Femur (tissue), 1 donor: ENCODE results near the gene ROBO1.

ENCODE experiments used
- DNase-seq: peaks from one replicate; pipeline ENCODE4 v3.0.0-alpha.2; 2017

The ROBO1 gene

DNA sequence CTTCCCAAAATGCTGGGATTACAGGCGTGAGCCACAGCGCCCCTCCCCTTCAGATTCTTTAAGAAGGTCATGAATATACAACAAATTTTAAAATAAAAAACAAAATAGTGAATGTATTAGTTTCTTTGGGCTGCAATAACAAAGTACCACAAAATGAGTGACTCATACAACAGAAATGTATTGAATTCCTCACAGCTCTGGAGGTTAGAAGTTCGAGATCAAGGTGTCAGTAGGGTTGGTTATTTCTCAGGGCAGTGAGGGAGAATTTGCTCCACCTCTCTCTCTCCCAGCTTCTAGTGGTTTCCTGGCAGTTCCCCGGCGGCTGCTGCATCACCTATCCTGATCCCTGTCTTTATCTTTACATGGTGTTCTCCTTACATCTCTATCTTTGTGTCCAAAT lies 804.0 kb downstream of the ROBO1 start:
- no peak for DNase-seq

GRCh38 chr3:78957456-78957855 lies 810.3 kb downstream of the ROBO1 start:
- DNase-seq, result no peak

- DNase-seq, result no peak
Observed at GRCh38 chr3:78951342-78951945, 816.4 kb downstream of the ROBO1 start.

- no peak for DNase-seq
Observed at GRCh38 chr3:78941587-78941986, 826.2 kb downstream of the ROBO1 start.

- DNase-seq, result no peak
Observed at GRCh38 chr3:78940626-78941025, 827.2 kb downstream of the ROBO1 start.

GRCh38 chr3:78940128-78940527 lies 827.7 kb downstream of the ROBO1 start:
- DNase-seq, result no peak

- DNase-seq, result no peak
Observed at GRCh38 chr3:78937475-78937874, 830.3 kb downstream of the ROBO1 start.

- DNase-seq, result no peak
Observed at GRCh38 chr3:78927759-78928158, 840.0 kb downstream of the ROBO1 start.

DNA sequence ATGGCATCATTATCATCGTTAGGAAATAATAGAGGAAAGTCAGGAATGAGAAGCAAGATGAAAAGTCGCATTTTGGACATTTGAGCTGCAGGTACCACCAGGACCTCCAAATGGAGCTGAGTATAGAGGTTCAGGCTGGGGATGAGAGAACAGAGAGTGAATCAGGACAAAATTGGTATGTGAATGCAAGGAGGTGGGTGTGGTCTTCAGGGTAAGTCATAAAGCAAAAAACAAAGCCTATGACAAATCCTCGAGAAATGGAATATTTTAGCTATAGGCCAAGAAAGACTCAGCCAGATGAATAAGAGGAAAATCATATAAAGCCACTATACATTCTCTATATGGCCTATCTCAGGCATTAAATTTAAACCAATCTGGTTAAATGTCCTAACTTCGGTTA lies 841.3 kb downstream of the ROBO1 start:
- no peak for DNase-seq

GRCh38 chr3:78924711-78925110 lies 843.1 kb downstream of the ROBO1 start:
- DNase-seq, result no peak

DNA sequence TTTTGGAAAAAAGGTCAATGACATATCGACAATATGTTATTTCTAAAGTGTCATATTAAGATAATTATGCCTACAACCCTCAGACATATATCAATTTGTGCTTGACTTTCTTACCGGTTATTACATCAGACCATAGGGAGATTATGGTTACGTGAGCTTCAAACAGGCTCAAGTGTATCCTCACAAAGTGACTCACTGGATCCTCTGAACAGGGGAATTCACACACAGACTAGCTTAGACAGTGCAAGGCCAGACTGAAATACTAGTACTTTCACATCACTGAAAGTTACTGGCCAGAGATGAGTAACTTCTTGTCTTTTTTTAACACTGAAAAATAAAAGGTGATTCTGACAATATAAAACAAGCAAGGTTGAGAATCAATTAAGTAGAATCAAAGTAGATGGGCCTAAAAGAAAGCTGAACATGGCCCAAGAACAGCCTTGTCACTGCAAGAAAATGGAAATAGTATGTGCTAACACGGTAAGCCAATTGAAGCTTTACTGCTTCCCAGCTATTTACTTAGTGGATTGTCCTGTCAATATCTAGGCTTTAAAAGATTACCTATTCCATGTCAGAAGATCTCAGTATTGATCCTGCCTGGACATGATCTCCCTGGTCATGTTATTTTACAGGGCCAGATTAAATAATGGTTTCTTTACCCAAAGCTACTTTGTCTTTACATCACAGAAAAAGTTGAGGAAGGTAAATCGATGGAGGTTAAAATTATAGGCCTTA lies 848.6 kb downstream of the ROBO1 start:
- no peak for DNase-seq

DNA sequence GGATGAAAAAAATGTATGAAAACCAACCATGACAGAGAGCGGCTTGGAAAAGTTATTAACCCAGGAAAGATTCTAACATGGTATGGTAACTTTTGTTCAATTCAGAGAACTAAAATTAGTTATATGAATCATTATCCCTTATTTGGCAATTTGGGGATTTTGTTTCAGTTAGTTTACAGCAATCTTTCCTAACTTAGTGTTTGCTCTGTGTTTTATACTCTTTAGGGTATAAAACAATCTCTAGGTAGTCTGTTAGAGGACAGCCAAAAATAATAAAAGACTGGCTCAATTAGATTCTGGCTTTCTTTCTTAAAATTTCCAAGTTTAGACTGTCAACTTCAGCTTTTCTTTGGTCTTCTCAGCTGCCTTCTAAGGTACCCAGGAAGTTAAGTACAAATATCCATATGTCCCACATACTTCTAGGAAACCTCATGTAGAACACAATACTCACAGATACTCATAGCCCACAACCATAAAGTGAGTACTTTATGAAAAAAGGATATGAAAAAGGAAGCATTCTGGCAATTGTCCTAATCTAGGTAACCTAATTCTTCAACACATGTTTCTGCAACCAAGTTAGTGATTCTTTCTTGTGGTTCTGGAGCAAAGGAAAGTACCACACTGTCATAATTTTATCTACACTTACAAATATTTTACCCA lies 849.3 kb downstream of the ROBO1 start:
- DNase-seq, result no peak

DNA sequence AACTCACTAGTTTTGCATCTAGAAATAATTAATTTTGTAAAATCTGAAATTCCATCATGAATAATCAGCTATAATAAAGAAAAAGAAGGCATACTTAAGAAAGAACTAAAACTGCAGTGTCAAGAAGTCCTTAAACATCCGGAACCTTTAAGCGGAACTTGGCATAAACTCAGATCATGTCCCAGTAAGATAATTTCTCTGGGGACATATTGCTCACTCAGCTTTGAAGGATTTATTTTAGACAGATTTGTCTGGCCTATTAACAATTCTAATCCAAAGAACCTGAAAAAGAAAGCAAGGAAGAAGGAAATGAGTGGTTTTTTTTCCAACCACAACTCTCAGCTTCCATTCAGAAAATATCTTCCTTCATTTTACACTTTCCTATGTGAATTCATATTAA lies 850.3 kb downstream of the ROBO1 start:
- no peak for DNase-seq

DNA sequence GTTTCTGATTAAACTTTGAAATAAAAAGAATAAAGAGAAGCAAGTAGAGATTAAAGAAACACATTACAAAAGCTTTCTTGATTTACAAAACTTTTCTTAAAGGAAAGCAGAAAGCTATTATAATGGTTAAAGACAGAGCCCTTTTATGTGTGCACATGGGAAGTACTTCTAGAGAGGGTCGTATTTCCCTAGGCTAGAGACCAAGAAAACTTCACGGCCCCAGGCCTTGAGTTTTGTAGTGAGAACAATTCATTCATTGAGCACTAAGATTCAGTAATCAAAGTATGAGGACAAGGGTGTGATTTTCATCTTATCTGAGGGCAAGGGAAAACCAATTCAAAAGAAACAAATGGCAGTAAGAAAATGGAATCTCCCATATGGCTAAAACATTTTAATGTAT lies 854.1 kb downstream of the ROBO1 start:
- DNase-seq, result no peak

DNA sequence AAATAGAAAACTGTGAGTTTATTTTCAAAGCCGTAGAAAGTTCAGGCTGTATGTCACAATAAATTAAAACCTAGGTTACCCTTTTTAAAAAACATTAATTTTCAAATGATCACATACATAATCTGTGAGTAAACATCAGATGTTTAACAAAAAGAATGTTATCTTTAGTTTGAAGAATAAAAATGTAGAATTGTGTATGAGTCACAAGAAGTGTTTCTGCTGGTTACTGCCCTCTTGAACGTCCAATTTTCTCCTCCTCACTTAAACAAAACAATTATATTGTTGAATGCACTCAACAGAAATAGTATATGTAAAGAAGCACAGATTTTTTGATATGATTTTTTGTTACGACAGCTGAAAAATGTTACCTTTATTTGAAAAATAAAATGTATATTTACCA lies 855.1 kb downstream of the ROBO1 start:
- DNase-seq, result no peak

- DNase-seq, result no peak
Observed at GRCh38 chr3:78912259-78912658, 855.5 kb downstream of the ROBO1 start.

DNA sequence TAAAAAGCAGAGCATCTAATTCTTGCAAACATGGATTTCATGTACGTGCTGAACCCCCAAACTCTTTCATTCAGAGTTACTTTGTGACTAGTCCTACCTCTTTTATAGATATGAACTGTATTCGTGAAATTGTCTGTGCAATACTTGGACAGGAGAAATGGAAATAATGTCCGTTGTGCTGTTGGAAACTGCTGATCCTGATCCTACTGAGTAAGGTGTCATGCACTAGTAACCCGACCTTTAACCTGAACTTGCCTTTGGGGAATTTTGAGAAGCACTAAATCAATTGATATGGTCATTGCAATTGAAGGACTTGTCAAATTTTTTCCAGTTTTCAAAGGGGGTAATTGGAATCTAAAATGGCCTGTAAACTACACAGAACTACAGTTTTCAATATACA lies 856.4 kb downstream of the ROBO1 start:
- no peak for DNase-seq

- DNase-seq, result no peak
Observed at GRCh38 chr3:78908236-78908635, 859.6 kb downstream of the ROBO1 start.

DNA sequence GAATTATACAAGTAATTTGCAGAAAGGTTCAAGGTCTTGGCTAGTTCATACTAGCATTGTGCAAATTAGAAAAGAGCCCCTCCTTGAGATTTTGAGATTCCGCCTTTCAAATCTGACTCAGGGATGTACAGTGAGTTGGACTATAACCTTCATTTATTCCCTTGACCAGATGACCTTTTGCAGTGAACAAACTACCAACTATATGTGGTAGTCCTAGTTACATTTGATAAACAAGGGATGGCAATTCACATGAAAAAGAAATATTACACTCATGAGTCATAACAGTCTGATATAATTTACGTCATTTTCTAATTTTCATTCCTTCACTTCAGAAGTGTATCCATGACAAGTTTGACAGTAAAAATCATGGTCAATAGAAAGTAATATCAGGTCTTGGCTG lies 860.4 kb downstream of the ROBO1 start:
- no peak for DNase-seq

DNA sequence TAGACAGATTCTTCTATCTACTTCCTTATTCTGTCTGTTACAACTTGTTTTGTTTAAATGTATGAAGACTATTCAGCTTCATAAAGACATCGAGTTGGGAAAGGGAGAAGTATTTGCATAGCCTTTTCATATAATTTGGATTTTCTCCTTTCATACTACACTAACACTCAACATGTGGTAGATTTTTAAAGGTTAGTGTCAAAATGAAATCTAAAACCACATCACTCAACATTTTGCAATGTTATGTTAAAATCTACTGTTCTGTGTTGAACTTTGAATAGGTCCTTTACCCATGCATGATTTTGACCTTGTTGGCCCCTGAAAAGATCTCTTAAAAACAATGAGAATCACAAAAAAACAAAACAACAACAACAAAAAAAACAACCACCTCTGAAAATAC lies 860.9 kb downstream of the ROBO1 start:
- no peak for DNase-seq

DNA sequence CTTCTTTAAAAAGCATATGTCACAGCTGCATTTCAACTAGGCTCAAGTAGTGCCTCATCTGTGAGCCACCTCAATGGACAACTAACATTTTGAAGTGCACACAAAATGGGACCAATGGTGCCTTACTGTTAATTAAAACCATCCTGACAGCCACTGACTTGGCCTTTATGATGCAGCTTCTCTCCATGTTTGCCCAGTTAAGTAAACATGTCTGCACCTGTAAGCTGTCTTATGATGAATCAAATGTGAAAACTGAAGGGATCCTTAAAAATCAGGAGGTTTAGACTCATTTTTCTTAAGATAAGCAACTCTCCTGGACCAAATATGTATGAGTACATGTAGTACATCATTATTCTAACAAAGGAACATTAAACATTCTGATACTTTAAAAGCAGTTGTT lies 861.6 kb downstream of the ROBO1 start:
- DNase-seq, result no peak

- no peak for DNase-seq
Observed at GRCh38 chr3:78905700-78906099, 862.1 kb downstream of the ROBO1 start.

DNA sequence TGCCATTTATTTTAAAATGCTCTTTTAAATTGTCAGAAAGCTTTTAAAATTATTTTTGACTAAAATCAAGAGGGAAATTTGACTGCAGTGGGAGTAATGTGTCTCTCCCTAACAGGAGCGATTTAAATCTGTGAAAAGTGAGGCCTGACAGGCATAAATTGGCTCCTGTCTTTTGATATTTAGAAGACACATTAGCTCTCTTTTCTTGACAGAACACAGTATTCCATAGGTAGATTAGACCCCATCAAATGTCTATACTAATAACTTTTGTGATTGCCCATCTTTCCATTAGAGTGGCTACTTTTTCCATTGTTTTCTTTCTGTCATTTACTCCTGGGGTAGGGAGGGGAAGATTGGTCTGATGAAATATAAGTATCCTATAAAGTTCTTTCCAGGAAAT lies 866.3 kb downstream of the ROBO1 start:
- no peak for DNase-seq

- DNase-seq, result no peak
Observed at GRCh38 chr3:78900880-78901279, 866.9 kb downstream of the ROBO1 start.
